Hepatocyte (in vitro differentiated cells): ENCODE measurements around the gene EME1.

Experiments used
- CTCF ChIP-seq: fragments of 200-600 bp; sonication (generic); IDR thresholded peaks from 2 replicates; pipeline ENCODE4 v1.5.1; 2016; ENCODE audit warnings: antibody characterized with exemption, mild to moderate bottlenecking; ENCODE audit not compliant: poor library complexity
- EZH2 ChIP-seq: fragments of 200-600 bp; sonication (generic); IDR thresholded peaks from 2 replicates; pipeline ENCODE4 v1.6.1; 2016; ENCODE audit warnings: antibody characterized with exemption, mild to moderate bottlenecking, borderline replicate concordance
- EZH2phosphoT487 ChIP-seq: fragments of 200-600 bp; sonication (generic); IDR thresholded peaks from one replicate; pipeline ENCODE4 v1.6.1; 2018; ENCODE audit warnings: antibody characterized with exemption, mild to moderate bottlenecking, low read depth, moderate library complexity; ENCODE audit not compliant: unreplicated experiment, severe bottlenecking

- TF ChIP-seq CTCF (no peak), EZH2 (no peak), EZH2phosphoT487 (no peak)
These were observed 9.0 kb upstream of the EME1 start for GRCh38 chr17:50364061-50364458.
